Loucy (cell line): Measurements from ENCODE around the gene ZNF850.

Experiments used
- H2AFZ ChIP-seq: fragments of 200-600 bp; sonication (generic); 2 replicates; pipeline ENCODE4 v1.6.0; 2016; ENCODE audit warnings: antibody characterized with exemption, mild to moderate bottlenecking, low read length, moderate library complexity
- H3F3A ChIP-seq: fragments of 200-600 bp; 2 replicates; pipeline ENCODE4 v1.6.0; 2016; ENCODE audit warnings: antibody characterized with exemption, low read depth, mild to moderate bottlenecking
- H3K27me3 ChIP-seq: fragments of 200-600 bp; sonication (generic); 2 replicates; pipeline ENCODE4 v1.6.1; 2014; ENCODE audit warnings: low read length, mild to moderate bottlenecking; ENCODE audit not compliant: insufficient read depth, poor library complexity, severe bottlenecking
- H3K36me3 ChIP-seq: fragments of 200-600 bp; sonication (generic); 2 replicates; pipeline ENCODE4 v1.6.1; 2016; ENCODE audit warnings: low read length; ENCODE audit not compliant: insufficient read depth
- H3K4me1 ChIP-seq: fragments of 200-600 bp; sonication (generic); 2 replicates; pipeline ENCODE4 v1.5.1; 2014; ENCODE audit warnings: low read length, mild to moderate bottlenecking; ENCODE audit not compliant: insufficient read depth, poor library complexity, severe bottlenecking
- H3K4me2 ChIP-seq: fragments of 200-600 bp; sonication (generic); 2 replicates; pipeline ENCODE4 v1.6.0; 2014; ENCODE audit warnings: antibody characterized with exemption, low read length, low read depth, mild to moderate bottlenecking; ENCODE audit not compliant: poor library complexity, severe bottlenecking
- H3K4me3 ChIP-seq: fragments of 200-600 bp; sonication (generic); 2 replicates; pipeline ENCODE4 v1.5.1; 2014; ENCODE audit warnings: low read length, mild to moderate bottlenecking, mixed read lengths; ENCODE audit not compliant: poor library complexity, severe bottlenecking
- H3K79me2 ChIP-seq: fragments of 200-600 bp; sonication (generic); 2 replicates; pipeline ENCODE4 v1.6.1; 2014; ENCODE audit warnings: low read length; ENCODE audit not compliant: insufficient read depth
- H3K9ac ChIP-seq: fragments of 200-600 bp; sonication (generic); 2 replicates; pipeline ENCODE4 v1.6.0; 2014; ENCODE audit warnings: mild to moderate bottlenecking, low read depth, low read length, moderate library complexity; ENCODE audit not compliant: poor library complexity, severe bottlenecking
- H3K9me2 ChIP-seq: fragments of 200-600 bp; sonication (generic); replicated peaks from 2 replicates; pipeline ENCODE4 v1.6.1; 2016; ENCODE audit warnings: low read depth, low read length, mixed read lengths
- H3K9me3 ChIP-seq: fragments of 200-600 bp; sonication (generic); 2 replicates; pipeline ENCODE4 v1.6.1; 2014; ENCODE audit warnings: mild to moderate bottlenecking, antibody characterized with exemption, low read length, low read depth; ENCODE audit not compliant: insufficient read depth
- H4K20me1 ChIP-seq: fragments of 200-600 bp; sonication (generic); 2 replicates; pipeline ENCODE4 v1.6.0; 2014; ENCODE audit warnings: antibody characterized with exemption, low read length, mild to moderate bottlenecking; ENCODE audit not compliant: insufficient read depth, poor library complexity, severe bottlenecking
- EZH2phosphoT487 ChIP-seq: fragments of 200-600 bp; IDR thresholded peaks from 2 replicates; pipeline ENCODE4 v1.6.1; 2018; ENCODE audit warnings: antibody characterized with exemption, mild to moderate bottlenecking, moderate library complexity, borderline replicate concordance
- TF ChIP-seq, protein P1 (sequence below): fragments of 200-600 bp; sonication (generic); conservative IDR thresholded peaks from 2 replicates; pipeline ENCODE4 v1.5.1; 2014; ENCODE audit warnings: mild to moderate bottlenecking, antibody characterized with exemption, low read length

The ZNF850 gene

DNA sequence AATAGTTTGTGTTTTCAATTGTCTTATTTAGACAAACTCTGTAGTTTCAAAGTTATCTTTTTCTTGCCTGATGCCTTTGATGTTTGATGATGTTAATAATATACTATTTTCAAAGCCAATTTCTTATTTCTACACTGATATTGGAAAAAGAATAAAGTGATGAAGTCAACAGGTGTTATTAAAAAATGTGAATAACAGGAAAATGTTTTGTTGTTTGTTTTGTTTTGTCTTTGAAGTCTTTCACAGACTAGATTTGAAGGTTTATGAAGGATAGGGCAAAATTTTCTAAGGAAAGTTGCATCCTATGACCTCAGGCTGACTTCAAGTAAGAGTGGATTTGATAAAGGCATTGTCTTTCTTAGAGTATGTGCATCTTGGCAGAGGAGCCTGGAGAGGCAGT, 34.4 kb upstream of the ZNF850 start:
- Histone ChIP-seq H3K4me3 (no peak overlapping the region), H2AFZ (no peak overlapping the region), H3K9me2 (no peaks in the 10 kb centered on the region), H3K79me2 (no peaks in the 10 kb centered on the region), H3F3A (no peaks in the 10 kb centered on the region), H3K27me3 (no peaks in the 10 kb centered on the region), H4K20me1 (no peaks in the 10 kb centered on the region), H3K9me3 (peaks cover 9% of the 10 kb centered on the region; the same call in 1 of the 2 replicates), H3K4me2 (no peak overlapping the region), H3K4me1 (no peaks in the 10 kb centered on the region), H3K9ac (no peak overlapping the region), H3K36me3 (no peaks in the 10 kb centered on the region)
- TF ChIP-seq EZH2phosphoT487: no peak
- TF ChIP-seq, protein P1, sequence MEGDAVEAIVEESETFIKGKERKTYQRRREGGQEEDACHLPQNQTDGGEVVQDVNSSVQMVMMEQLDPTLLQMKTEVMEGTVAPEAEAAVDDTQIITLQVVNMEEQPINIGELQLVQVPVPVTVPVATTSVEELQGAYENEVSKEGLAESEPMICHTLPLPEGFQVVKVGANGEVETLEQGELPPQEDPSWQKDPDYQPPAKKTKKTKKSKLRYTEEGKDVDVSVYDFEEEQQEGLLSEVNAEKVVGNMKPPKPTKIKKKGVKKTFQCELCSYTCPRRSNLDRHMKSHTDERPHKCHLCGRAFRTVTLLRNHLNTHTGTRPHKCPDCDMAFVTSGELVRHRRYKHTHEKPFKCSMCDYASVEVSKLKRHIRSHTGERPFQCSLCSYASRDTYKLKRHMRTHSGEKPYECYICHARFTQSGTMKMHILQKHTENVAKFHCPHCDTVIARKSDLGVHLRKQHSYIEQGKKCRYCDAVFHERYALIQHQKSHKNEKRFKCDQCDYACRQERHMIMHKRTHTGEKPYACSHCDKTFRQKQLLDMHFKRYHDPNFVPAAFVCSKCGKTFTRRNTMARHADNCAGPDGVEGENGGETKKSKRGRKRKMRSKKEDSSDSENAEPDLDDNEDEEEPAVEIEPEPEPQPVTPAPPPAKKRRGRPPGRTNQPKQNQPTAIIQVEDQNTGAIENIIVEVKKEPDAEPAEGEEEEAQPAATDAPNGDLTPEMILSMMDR: no peak

DNA sequence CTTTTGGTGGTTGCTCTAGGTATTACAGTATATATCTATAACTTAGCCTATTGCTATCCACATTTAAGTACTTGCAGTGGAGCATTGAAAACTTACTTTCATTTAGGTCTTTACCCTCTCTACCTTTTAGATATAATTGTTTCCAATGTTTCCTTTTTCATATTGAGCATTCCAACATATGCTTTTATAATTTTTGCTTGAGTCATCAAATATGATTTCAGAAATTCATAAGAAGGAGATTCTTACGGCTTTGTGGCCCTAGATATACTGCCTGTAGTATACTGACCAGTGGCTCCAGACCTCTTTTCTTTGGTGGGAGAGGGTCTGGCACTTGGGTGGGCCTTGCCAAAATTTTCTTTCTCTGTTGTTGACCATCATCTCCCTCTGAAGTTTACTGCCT, 32.8 kb upstream of the ZNF850 start:
- Histone ChIP-seq H3K9me2 (no peaks in the 10 kb centered on the region), H3K9me3 (no peaks in the 10 kb centered on the region; the same call in 1 of the 2 replicates)

DNA sequence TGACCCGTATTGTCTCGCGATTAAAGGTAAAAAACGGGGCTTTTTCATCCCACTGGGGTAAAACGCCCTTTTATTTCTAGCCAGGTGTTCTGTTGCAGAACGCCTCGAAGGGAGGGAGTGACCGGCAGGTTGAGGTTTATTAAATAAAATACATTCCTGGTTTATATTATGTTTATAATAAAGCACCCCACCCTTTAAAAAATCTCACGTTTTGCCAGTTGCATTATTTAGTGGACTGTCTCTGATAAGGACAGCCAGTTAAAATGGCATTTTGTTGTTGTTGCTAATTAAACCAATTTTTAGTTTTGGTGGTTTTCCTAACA, 25.1 kb upstream of the ZNF850 start:
- no peaks in the 10 kb centered on the region for H3K4me1 ChIP-seq
- H3K9me2 ChIP-seq: no peaks in the 10 kb centered on the region
- no peak overlapping the region for H3K4me2 ChIP-seq
- H3K9me3 ChIP-seq: peaks cover 7% of the 10 kb centered on the region; the same call in 1 of the 2 replicates
- H3K79me2 ChIP-seq: no peaks in the 10 kb centered on the region
- TF ChIP-seq, protein P1: no peak
- no peak for TF ChIP-seq EZH2phosphoT487
- H3K4me3 ChIP-seq: no peak overlapping the region
- H3K36me3 ChIP-seq: no peaks in the 10 kb centered on the region
- H3K9ac ChIP-seq: no peak overlapping the region
- H3F3A ChIP-seq: no peaks in the 10 kb centered on the region
- no peaks in the 10 kb centered on the region for H3K27me3 ChIP-seq
- no peak overlapping the region for H2AFZ ChIP-seq
- no peaks in the 10 kb centered on the region for H4K20me1 ChIP-seq

More for the DNA sequence above, 32.8 kb upstream of the ZNF850 start:
- H3K36me3 ChIP-seq: no peaks in the 10 kb centered on the region
- H3K79me2 ChIP-seq: no peaks in the 10 kb centered on the region
- no peak overlapping the region for H3K4me2 ChIP-seq
- TF ChIP-seq EZH2phosphoT487: no peak
- TF ChIP-seq, protein P1: no peak; the same call in 1 of the 2 replicates
- no peak overlapping the region for H2AFZ ChIP-seq
- no peak overlapping the region for H3K9ac ChIP-seq
- H3F3A ChIP-seq: no peaks in the 10 kb centered on the region
- no peaks in the 10 kb centered on the region for H4K20me1 ChIP-seq
- no peaks in the 10 kb centered on the region for H3K27me3 ChIP-seq
- H3K4me1 ChIP-seq: no peaks in the 10 kb centered on the region
- no peak overlapping the region for H3K4me3 ChIP-seq
